Measurements from ENCODE around the gene BCL2L13.

The BCL2L13 gene, protein sequence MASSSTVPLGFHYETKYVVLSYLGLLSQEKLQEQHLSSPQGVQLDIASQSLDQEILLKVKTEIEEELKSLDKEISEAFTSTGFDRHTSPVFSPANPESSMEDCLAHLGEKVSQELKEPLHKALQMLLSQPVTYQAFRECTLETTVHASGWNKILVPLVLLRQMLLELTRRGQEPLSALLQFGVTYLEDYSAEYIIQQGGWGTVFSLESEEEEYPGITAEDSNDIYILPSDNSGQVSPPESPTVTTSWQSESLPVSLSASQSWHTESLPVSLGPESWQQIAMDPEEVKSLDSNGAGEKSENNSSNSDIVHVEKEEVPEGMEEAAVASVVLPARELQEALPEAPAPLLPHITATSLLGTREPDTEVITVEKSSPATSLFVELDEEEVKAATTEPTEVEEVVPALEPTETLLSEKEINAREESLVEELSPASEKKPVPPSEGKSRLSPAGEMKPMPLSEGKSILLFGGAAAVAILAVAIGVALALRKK

DNA sequence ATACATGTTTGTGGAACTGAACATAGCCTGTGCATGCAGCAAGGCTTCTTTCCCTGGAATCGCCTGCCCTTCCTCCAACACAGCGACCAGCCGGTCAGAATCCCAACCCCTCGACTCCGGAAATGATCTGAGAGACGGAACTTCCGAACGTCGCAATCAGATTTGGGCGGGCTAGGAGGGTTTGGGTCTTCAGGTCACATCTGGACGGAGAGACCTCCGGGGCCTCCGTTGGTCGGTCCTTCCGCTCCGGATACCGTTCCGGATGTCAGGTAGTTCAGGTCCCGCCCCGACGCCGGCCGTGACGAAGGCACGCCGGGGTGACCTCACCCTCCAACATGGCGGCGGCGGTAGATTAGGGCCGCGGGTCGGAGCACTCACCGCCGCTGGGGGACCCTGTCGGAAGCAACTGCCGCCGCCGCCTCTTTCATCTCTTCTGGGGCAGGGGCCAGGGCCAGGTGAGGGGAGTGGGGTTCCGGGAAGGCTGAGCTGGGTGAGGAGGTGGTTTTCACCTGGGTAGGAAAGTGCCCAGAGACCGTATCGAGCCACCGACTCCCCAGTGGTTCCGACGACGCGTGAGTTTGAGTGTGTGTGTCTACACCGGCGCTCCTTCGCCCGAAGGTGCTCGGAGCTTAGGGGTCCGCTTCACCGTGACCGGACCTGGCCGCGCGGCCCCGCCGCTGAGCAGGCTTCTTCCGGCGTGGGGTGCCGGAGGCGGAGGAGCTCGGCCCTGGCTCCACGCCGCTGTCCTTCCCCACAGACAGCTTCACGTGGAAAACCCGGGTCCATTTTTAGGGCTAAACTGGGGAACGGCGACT is at the start of gene BCL2L13:
BCL2L13 (plus strand) TSS at position 326 of the 815 bp plus-strand sequence. CDS start 16,955 bp downstream, outside the sequence.
- H3K36me3 ChIP-seq (ENCODE audit: insufficient read depth, low read length) = no peaks in the 10 kb centered on the region; the same call in 1 of the 2 replicates
- no peaks in the 10 kb centered on the region for H3K9me3 ChIP-seq (ENCODE audit: control insufficient read depth, insufficient read depth, low read length)
- H3K9ac ChIP-seq (ENCODE audit: low read depth, low read length) = peak within 1 kb of the TSS; percentile 90
- H3K4me1 ChIP-seq (ENCODE audit: insufficient read depth, low read length) = peaks cover 3% of the 10 kb centered on the region; the same call in 1 of the 2 replicates

DNA sequence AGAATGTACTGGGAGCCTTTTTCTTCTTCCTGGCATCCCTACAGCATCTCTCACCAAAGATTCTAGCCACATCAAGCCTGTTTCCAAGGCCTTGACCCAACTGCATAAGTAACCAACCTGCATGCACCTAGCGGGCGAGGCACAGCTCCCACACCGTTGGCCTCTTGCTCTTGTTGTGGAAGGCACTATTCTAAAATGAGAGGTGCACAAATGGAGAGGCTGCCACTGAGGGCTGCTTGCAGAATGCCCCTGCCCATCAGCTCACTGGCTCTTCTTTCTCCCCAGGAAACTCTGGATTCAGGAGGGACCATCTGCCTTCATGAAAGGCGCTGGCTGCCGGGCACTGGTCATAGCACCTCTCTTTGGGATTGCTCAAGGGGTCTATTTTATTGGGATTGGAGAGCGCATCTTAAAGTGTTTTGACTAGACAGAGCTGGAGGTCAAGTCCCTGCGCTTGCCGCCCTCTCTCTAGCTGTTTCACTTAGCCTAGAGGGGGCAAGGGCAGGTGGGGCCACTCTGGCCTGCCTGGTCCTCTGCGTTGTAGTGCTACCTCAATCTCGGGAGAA is 48.7 kb upstream of the BCL2L13 start:
- no peaks in the 10 kb centered on the region for H3K9me3 ChIP-seq (ENCODE audit: control insufficient read depth, insufficient read depth, low read length)
- H3K4me1 ChIP-seq (ENCODE audit: insufficient read depth, low read length) = no peaks in the 10 kb centered on the region
- no peak overlapping the region for H3K9ac ChIP-seq (ENCODE audit: low read depth, low read length)
- H3K36me3 ChIP-seq (ENCODE audit: insufficient read depth, low read length) = peaks cover 18% of the 10 kb centered on the region

DNA sequence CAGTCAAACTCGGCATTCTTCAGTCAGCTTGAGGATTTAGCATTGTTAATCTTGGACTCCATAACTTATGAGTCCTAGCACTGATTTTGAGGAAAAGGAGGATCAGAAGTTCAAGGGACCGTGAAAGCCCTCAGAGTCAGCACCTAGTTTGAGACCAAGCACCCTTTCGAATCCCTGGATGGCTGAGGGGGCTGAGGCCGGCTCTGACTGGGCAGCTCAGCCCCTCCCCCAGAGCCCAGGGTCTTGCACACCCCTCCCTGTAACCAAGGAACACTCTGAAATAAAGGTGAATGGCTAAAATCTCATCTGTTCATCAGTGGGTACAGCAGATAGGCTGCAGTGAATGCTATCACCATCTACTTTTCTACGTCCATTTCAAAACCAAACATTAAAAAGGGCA is 48.0 kb upstream of the BCL2L13 start:
- Histone ChIP-seq H3K36me3 (ENCODE audit: insufficient read depth, low read length) (peaks cover 24% of the 10 kb centered on the region), H3K4me1 (ENCODE audit: insufficient read depth, low read length) (no peaks in the 10 kb centered on the region)

DNA sequence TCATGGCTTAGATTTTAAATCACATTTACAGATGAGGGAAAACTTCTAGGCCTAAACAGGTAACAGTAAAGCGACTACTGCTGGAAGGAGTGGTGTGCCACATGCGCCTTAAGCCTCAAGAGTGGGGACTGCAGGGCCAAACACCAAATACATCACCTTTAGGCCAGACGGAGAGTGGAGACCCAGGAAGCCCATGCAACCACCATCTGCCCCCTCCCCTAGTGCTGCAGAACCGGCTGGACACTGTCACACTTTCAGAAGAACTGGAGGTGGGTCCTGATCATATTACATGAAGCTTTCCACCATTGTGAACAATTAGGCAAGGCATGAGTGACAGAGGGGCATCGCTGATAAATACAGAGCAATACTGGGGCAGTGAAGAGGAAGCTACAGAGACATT is 46.4 kb upstream of the BCL2L13 start:
- H3K9ac ChIP-seq (ENCODE audit: low read depth, low read length) = no peak overlapping the region
- H3K9me3 ChIP-seq (ENCODE audit: control insufficient read depth, insufficient read depth, low read length) = no peaks in the 10 kb centered on the region
- no peaks in the 10 kb centered on the region for H3K4me1 ChIP-seq (ENCODE audit: insufficient read depth, low read length)
- H3K36me3 ChIP-seq (ENCODE audit: insufficient read depth, low read length) = peaks cover 31% of the 10 kb centered on the region

More for the DNA sequence above, 48.0 kb upstream of the BCL2L13 start:
- Histone ChIP-seq H3K9me3 (ENCODE audit: control insufficient read depth, insufficient read depth, low read length) (no peaks in the 10 kb centered on the region), H3K9ac (ENCODE audit: low read depth, low read length) (no peak overlapping the region)

DNA sequence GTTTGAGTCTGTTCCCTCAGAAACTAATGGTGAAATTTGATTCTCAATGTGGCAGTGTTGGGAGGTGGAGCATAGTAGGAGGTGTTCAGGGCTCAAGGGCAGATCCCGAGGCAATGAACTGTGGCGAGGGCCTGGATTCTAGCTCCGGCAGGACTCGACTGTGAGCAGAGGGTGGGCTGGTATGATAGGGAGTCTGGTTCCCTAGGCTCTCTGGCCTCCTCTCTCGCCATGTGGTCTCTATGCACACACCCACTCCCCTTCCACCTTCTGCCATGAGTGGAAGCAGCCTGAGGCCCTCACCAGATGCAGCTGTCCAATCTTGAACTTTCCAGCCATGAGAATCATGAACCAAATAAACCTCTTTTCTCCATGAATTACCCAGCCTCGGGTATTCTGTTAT is 42.3 kb upstream of the BCL2L13 start:
- Histone ChIP-seq H3K36me3 (ENCODE audit: insufficient read depth, low read length) (peaks cover 44% of the 10 kb centered on the region), H3K9ac (ENCODE audit: low read depth, low read length) (no peak overlapping the region), H3K4me1 (ENCODE audit: insufficient read depth, low read length) (no peaks in the 10 kb centered on the region), H3K9me3 (ENCODE audit: control insufficient read depth, insufficient read depth, low read length) (no peaks in the 10 kb centered on the region)

DNA sequence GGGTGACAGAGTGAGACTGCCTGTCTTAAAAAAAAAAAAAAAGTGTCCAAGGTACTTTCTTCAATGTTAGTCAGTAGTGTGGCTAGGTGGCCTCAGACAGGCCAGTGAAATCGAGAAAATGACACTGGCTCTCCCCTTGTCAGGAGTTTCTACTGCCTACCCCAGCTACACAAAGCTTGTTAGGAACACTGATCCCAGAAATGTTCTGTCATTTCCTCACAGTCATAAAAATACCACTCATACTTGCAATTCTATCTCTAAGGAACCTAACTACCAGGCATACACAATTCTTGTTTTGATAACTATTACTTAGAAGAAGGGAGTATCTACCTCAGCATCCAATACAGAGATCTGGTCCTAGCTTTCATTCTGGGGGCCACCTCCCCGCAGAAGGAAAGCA is 41.3 kb upstream of the BCL2L13 start:
- H3K36me3 ChIP-seq (ENCODE audit: insufficient read depth, low read length) = peaks cover 40% of the 10 kb centered on the region
- H3K4me1 ChIP-seq (ENCODE audit: insufficient read depth, low read length) = no peaks in the 10 kb centered on the region
- H3K9ac ChIP-seq (ENCODE audit: low read depth, low read length) = no peak overlapping the region
- no peaks in the 10 kb centered on the region for H3K9me3 ChIP-seq (ENCODE audit: control insufficient read depth, insufficient read depth, low read length)

DNA sequence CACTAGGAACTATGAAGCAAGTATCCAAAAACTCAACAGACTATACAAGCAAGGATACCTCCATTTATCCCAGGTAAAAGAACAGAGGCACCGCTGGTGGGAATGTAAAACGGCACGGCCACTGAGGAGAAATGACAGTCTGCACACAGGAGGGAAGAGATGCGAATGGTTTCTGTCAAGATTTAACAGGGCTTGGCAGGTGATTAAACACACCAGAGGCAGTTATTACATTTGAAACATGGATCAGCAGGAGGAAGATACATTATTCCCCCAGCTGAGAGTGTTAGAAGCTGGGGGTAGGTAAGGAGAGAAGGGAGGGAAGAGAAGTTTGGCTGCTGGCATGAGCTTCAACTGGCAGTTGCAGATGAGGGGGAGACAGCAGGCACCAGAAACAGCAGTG is 40.2 kb upstream of the BCL2L13 start:
- Histone ChIP-seq H3K4me1 (ENCODE audit: insufficient read depth, low read length) (no peaks in the 10 kb centered on the region), H3K36me3 (ENCODE audit: insufficient read depth, low read length) (peaks cover 34% of the 10 kb centered on the region), H3K9me3 (ENCODE audit: control insufficient read depth, insufficient read depth, low read length) (no peaks in the 10 kb centered on the region), H3K9ac (ENCODE audit: low read depth, low read length) (no peak overlapping the region)

DNA sequence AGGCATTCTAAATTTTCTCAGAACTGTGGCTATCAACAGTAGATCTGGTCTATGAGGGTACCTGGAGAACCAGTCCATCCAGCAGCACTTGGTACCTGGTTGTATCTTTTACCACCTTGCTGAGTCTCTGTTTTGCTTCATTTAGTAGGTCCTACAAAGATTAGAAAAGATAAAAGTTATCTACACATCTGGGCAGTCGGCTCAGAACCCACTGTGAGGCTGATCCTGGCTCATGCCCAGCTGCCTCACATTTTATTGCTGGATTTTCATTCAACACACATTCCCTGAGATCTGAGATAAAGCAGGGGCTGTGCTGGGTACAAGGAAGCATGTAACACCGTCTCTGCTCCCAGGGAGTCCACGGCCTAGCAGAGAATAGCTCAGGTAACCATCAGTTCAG is 37.5 kb upstream of the BCL2L13 start:
- H3K9me3 ChIP-seq (ENCODE audit: control insufficient read depth, insufficient read depth, low read length) = no peaks in the 10 kb centered on the region
- no peaks in the 10 kb centered on the region for H3K4me1 ChIP-seq (ENCODE audit: insufficient read depth, low read length)
- H3K9ac ChIP-seq (ENCODE audit: low read depth, low read length) = no peak overlapping the region
- H3K36me3 ChIP-seq (ENCODE audit: insufficient read depth, low read length) = peaks cover 28% of the 10 kb centered on the region

DNA sequence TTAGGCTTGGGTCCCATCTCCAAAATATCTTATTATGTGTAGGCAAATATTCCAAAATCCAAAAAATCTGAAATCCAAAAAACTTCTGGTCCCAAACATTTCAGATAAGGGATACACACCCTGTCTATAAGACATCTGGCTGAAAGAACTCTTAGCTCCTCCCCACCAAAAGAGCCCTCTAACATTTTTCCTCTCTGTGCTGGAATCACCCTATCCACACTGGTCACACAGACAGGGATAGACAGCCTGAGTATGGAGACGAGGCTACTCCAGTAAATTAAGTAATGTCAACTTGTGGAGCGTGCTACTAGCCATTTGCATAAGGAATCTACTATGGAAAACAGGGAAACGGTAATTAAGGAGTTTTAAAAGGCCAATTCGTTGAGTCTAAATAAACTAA is 34.9 kb upstream of the BCL2L13 start:
- H3K9me3 ChIP-seq (ENCODE audit: control insufficient read depth, insufficient read depth, low read length) = no peaks in the 10 kb centered on the region
- no peak overlapping the region for H3K9ac ChIP-seq (ENCODE audit: low read depth, low read length)
- peaks cover 16% of the 10 kb centered on the region for H3K36me3 ChIP-seq (ENCODE audit: insufficient read depth, low read length)
- no peaks in the 10 kb centered on the region for H3K4me1 ChIP-seq (ENCODE audit: insufficient read depth, low read length)

DNA sequence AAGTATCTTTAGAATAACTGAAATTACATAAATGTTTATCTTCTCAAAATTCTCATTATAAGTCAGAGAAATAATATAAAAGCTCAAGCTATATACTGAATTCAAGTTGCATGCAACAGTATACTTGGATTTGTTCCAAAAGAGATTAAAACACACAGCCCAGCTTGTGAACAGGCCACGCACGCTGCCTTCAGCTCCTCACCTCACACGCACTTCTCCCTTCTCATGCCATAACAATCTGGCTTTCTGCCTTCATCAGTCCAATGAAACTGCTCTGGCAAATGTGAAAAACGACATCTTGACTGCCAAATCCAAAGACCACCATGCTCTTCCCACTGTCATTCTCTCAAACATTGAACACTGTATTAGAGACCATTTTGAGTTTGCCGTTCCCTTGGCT is 32.1 kb upstream of the BCL2L13 start:
- H3K36me3 ChIP-seq (ENCODE audit: insufficient read depth, low read length) = peaks cover 12% of the 10 kb centered on the region
- no peaks in the 10 kb centered on the region for H3K4me1 ChIP-seq (ENCODE audit: insufficient read depth, low read length)
- H3K9ac ChIP-seq (ENCODE audit: low read depth, low read length) = no peak overlapping the region
- H3K9me3 ChIP-seq (ENCODE audit: control insufficient read depth, insufficient read depth, low read length) = no peaks in the 10 kb centered on the region

DNA sequence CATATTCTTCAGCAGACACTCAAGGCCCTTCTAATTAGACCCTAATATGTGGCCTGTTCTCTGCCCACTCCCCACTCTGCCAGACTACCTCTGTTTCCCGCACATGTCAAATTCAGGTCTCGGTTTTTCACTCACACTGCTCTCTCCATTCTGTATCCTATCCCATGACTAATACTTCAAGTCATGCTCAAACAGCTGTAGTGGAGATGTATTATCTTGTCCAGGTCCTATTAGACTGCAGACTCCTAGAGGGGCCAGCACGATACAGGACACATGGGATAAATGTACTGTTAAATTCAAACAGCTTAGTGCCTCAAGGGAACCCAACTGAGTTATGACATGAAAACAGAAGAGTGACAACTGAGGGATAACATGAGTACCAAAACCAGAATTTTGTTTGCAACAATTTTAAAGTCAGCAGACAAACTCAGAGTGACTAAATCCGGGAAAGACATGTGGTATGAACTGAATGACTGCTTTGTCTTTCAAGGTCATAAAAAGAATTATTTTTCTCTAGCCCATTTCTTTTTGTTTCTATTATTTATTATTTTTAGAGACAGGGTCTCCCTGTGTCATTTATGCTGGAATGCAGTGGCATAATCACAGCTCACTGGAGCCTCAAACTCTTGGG is 30.6 kb upstream of the BCL2L13 start:
- Histone ChIP-seq H3K9ac (ENCODE audit: low read depth, low read length) (no peak overlapping the region), H3K36me3 (ENCODE audit: insufficient read depth, low read length) (peaks cover 25% of the 10 kb centered on the region), H3K4me1 (ENCODE audit: insufficient read depth, low read length) (no peaks in the 10 kb centered on the region), H3K9me3 (ENCODE audit: control insufficient read depth, insufficient read depth, low read length) (no peaks in the 10 kb centered on the region)

DNA sequence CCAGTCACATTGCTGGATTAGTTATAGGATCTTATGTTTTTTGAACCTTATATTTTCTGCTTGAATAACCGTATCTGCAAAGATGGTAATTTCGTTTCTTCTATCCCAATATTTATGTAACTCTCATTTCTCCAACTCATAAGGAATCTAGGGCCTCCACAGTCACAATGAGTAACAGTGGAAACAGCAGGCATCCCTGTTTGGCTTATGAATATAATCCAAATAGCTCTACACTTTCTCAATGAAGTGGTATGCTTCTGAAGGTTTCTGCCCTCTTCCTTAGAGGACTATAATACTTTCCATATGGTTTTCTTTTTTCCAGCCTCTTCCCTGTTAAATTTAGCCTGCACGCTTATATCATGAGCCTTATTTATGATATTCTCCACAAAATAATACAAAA is 26.5 kb upstream of the BCL2L13 start:
- peaks cover 21% of the 10 kb centered on the region for H3K36me3 ChIP-seq (ENCODE audit: insufficient read depth, low read length)
- no peaks in the 10 kb centered on the region for H3K4me1 ChIP-seq (ENCODE audit: insufficient read depth, low read length)
- no peaks in the 10 kb centered on the region for H3K9me3 ChIP-seq (ENCODE audit: control insufficient read depth, insufficient read depth, low read length)
- H3K9ac ChIP-seq (ENCODE audit: low read depth, low read length) = no peak overlapping the region

DNA sequence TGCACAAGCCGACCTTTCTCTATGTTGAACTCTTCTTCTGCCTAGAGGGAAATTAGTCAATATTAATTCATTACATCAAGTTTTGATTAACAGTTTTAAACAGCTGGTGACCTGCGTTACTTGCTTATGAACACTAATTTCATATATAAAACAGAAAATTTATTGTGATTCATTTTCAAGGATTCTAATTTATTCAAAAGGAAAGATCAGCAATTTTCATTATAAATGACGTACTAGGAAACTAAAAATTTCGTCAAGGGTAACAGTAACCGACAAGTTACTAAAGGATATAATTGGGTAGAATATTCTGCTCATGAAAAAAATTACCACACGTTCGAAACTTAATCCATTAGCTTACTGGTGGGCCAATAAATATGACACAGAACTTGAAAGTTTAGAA is 25.3 kb upstream of the BCL2L13 start:
- no peaks in the 10 kb centered on the region for H3K9me3 ChIP-seq (ENCODE audit: control insufficient read depth, insufficient read depth, low read length)
- no peak overlapping the region for H3K9ac ChIP-seq (ENCODE audit: low read depth, low read length)
- peaks cover 15% of the 10 kb centered on the region for H3K36me3 ChIP-seq (ENCODE audit: insufficient read depth, low read length)
- H3K4me1 ChIP-seq (ENCODE audit: insufficient read depth, low read length) = no peaks in the 10 kb centered on the region

DNA sequence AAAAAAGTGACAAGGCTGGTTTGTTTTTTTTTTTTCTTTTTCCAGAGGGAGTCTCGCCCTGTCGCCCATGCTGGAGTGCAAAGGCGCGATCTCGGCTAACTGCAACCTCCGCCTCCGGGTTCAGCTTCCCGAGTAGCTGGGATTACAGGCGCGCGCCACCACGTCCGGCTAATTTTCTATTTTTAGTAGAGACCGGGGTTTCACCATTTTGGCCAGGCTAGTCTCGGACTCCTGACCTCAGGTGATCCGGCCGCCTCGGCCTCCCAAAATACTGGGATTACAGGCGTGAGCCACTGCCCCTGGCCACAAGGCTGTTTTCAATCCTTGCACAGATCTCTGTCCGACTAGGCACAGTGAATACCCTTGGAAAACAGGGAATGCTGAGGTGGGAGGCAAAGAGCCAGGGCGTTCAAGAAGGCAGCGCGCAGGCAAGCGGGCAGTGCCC is 10.6 kb upstream of the BCL2L13 start:
- Histone ChIP-seq H3K9ac (ENCODE audit: low read depth, low read length) (peak overlapping the region; percentile 84), H3K4me1 (ENCODE audit: insufficient read depth, low read length) (peaks cover 1% of the 10 kb centered on the region; the same call in 1 of the 2 replicates), H3K36me3 (ENCODE audit: insufficient read depth, low read length) (no peaks in the 10 kb centered on the region), H3K9me3 (ENCODE audit: control insufficient read depth, insufficient read depth, low read length) (no peaks in the 10 kb centered on the region)
